ENCODE results near the gene SLC38A1. TPM values are rescaled to one million over a fixed set of nuclear protein-coding genes. Genes with fewer than 3 reads are reported as not detected.
"Not testable (repeated sequence)": the region's sequence is repeated elsewhere in the genome, so short reads cannot be mapped to it uniquely, and the experiment has no call there.

SLC38A1 gene
- total RNA-seq, 1 donor from 2014 or later: 154 TPM

GRCh38 chr12:46164186-46164761, 104.6 kb downstream of the SLC38A1 start:
- DNase-seq: peak; percentile 18

- not testable (repeated sequence) for DNase-seq
These were observed 106.2 kb downstream of the SLC38A1 start for GRCh38 chr12:46162549-46163076.

- no peak for DNase-seq
These were observed 107.7 kb downstream of the SLC38A1 start for GRCh38 chr12:46160981-46161690.

GRCh38 chr12:46160101-46160980, 108.5 kb downstream of the SLC38A1 start:
- peak; percentile 95 for DNase-seq

GRCh38 chr12:46159309-46159901, 109.4 kb downstream of the SLC38A1 start:
- peak; percentile 48 for DNase-seq

- peak; percentile 33 for DNase-seq
These were observed 110.3 kb downstream of the SLC38A1 start for GRCh38 chr12:46158501-46158900.

- DNase-seq: peak; percentile 27
These were observed 114.4 kb downstream of the SLC38A1 start for GRCh38 chr12:46154221-46154985.

- peak; percentile 47 for DNase-seq
These were observed 115.5 kb downstream of the SLC38A1 start for GRCh38 chr12:46153268-46153872.

GRCh38 chr12:46152456-46152855, 116.4 kb downstream of the SLC38A1 start:
- no peak for DNase-seq

- no peak for DNase-seq
These were observed 118.1 kb downstream of the SLC38A1 start for GRCh38 chr12:46150735-46151134.

- no peak for DNase-seq
These were observed 118.9 kb downstream of the SLC38A1 start for GRCh38 chr12:46149905-46150304.

- DNase-seq: no peak
These were observed 119.8 kb downstream of the SLC38A1 start for GRCh38 chr12:46149079-46149464.

- DNase-seq: no peak
These were observed 120.3 kb downstream of the SLC38A1 start for GRCh38 chr12:46148327-46149078.

- no peak for DNase-seq
These were observed 121.7 kb downstream of the SLC38A1 start for GRCh38 chr12:46147144-46147543.

GRCh38 chr12:46145881-46146280, 123.0 kb downstream of the SLC38A1 start:
- DNase-seq: no peak

GRCh38 chr12:46144433-46144832, 124.4 kb downstream of the SLC38A1 start:
- no peak for DNase-seq

- no peak for DNase-seq
These were observed 132.6 kb downstream of the SLC38A1 start for GRCh38 chr12:46136249-46136648.

- DNase-seq: no peak
These were observed 133.1 kb downstream of the SLC38A1 start for GRCh38 chr12:46135750-46136149.

- no peak for DNase-seq
These were observed 134.0 kb downstream of the SLC38A1 start for GRCh38 chr12:46134852-46135251.

GRCh38 chr12:46134205-46134811, 134.5 kb downstream of the SLC38A1 start:
- no peak for DNase-seq
